HepG2 (cell line): ENCODE results near the gene JAK1. TPM values are rescaled to one million over a fixed set of nuclear protein-coding genes. Genes with fewer than 3 reads are reported as not detected.

Experiments
- ATRX ChIP-seq: sonication (generic); formaldehyde crosslinking; IDR thresholded peaks from 2 replicates; pipeline ENCODE4 v1.4.0; 2020; ENCODE audit warnings: missing genetic modification reagents, borderline replicate concordance
- BORCS8-MEF2B ChIP-seq: sonication (generic); formaldehyde crosslinking; IDR thresholded peaks from 2 replicates; pipeline ENCODE4 v1.8.0; 2022; ENCODE audit warnings: mild to moderate bottlenecking, missing genetic modification reagents
- CC2D1A ChIP-seq: sonication (generic); formaldehyde crosslinking; IDR thresholded peaks from 2 replicates; pipeline ENCODE4 v1.8.1; 2023; ENCODE audit warnings: mild to moderate bottlenecking, missing genetic modification reagents
- E2F1 ChIP-seq: sonication (generic); formaldehyde crosslinking; IDR thresholded peaks from 2 replicates; pipeline ENCODE4 v1.5.0; 2020; ENCODE audit warnings: missing genetic modification reagents
- ERF ChIP-seq: IDR thresholded peaks from 2 replicates; pipeline ENCODE4 v1.6.1; 2018; ENCODE audit warnings: missing biosample characterization, missing genetic modification reagents
- FOSL1 ChIP-seq: sonication (generic); formaldehyde crosslinking; IDR thresholded peaks from 2 replicates; pipeline ENCODE4 v1.9.0; 2021; ENCODE audit warnings: missing genetic modification reagents, borderline replicate concordance
- FOXA3 ChIP-seq: IDR thresholded peaks from 2 replicates; pipeline ENCODE4 v1.6.1; 2016; ENCODE audit warnings: missing genetic modification reagents, missing compliant biosample characterization
- FOXM1 ChIP-seq: sonication (generic); formaldehyde crosslinking; IDR thresholded peaks from 2 replicates; pipeline ENCODE4 v1.5.0; 2020; ENCODE audit warnings: missing genetic modification reagents
- MLX ChIP-seq: IDR thresholded peaks from 2 replicates; pipeline ENCODE4 v1.6.1; 2016
- NFE2L1 ChIP-seq: sonication (generic); formaldehyde crosslinking; IDR thresholded peaks from 2 replicates; pipeline ENCODE4 v1.4.0; 2020; ENCODE audit warnings: missing genetic modification reagents, mild to moderate bottlenecking, borderline replicate concordance
- POGZ ChIP-seq: sonication (generic); formaldehyde crosslinking; IDR thresholded peaks from 2 replicates; pipeline ENCODE4 v1.4.0; 2020; ENCODE audit warnings: mild to moderate bottlenecking, missing genetic modification reagents
- PPARG ChIP-seq: conservative IDR thresholded peaks from 2 replicates; pipeline ENCODE4 v1.6.1; 2016; ENCODE audit warnings: missing biosample characterization, missing genetic modification reagents
- SOX6 ChIP-seq, 2 experiments: fragments of 450-650 bp in 1 of 2; sonication (generic) in 1 of 2; formaldehyde crosslinking in 1 of 2; IDR thresholded peaks; 2 replicates each; pipeline versions ENCODE4 v1.4.0 to v1.6.1; 2017 to 2020; ENCODE audit warnings: antibody characterized with exemption in 1 of 2, mild to moderate bottlenecking in 1 of 2, missing genetic modification reagents in 1 of 2
- SP4 ChIP-seq: sonication (generic); formaldehyde crosslinking; IDR thresholded peaks from 2 replicates; pipeline ENCODE4 v1.8.1; 2023; ENCODE audit warnings: mild to moderate bottlenecking, missing genetic modification reagents
- ZNF629 ChIP-seq: sonication (generic); formaldehyde crosslinking; conservative IDR thresholded peaks from 2 replicates; pipeline ENCODE4 v1.5.0; 2020; ENCODE audit warnings: missing genetic modification reagents
- ZNF703 ChIP-seq: sonication (generic); formaldehyde crosslinking; IDR thresholded peaks from 2 replicates; pipeline ENCODE4 v1.5.1; 2020; ENCODE audit warnings: missing genetic modification reagents, mild to moderate bottlenecking, moderate library complexity, borderline replicate concordance
- ZNF724P ChIP-seq: sonication (generic); formaldehyde crosslinking; IDR thresholded peaks from 2 replicates; pipeline ENCODE4 v1.8.0; 2022; ENCODE audit warnings: missing genetic modification reagents, borderline replicate concordance
- polyA plus RNA-seq, 8 experiments: library from polyadenylated mRNA; depleted of rRNA in 3 of 8; stranded (reverse) in 7 of 8; unstranded in 1 of 8; fragments of >200 nt; fragmentation: Illumina TruSeq in 4 of 8; extraction: Trizol in 4 of 8; gene quantifications; 2 replicates each; pipeline versions ENCODE4 v1.2.1 to v1.2.3, GENCODE V29; 2011 to 2016; ENCODE audit warnings: low read depth in 4 of 8, missing spikeins in 1 of 8, mixed read lengths in 1 of 8; ENCODE audit not compliant: insufficient read depth in 1 of 8
- total RNA-seq, 5 experiments: library from RNA; depleted of rRNA; stranded (reverse); fragments of >200 nt; fragmentation: Illumina TruSeq; extraction: Trizol; gene quantifications; 2 replicates each; pipeline ENCODE4 v1.2.3, GENCODE V29; 2016; ENCODE audit warnings: low read depth in 1 of 5
- TF ChIP-seq, protein P1 (sequence below): sonication (generic); formaldehyde crosslinking; IDR thresholded peaks from 2 replicates; pipeline ENCODE4 v1.4.0; 2020; ENCODE audit warnings: missing genetic modification reagents
- TF ChIP-seq, protein P2 (sequence below): sonication (generic); formaldehyde crosslinking; IDR thresholded peaks from 2 replicates; pipeline ENCODE4 v1.4.0; 2020; ENCODE audit warnings: mild to moderate bottlenecking, low read depth, missing genetic modification reagents
- TF ChIP-seq, protein P3 (sequence below): sonication (generic); formaldehyde crosslinking; IDR thresholded peaks from 2 replicates; pipeline ENCODE4 v1.4.0; 2020; ENCODE audit warnings: missing genetic modification reagents
- TF ChIP-seq, protein P4 (sequence below): sonication (generic); formaldehyde crosslinking; IDR thresholded peaks from 2 replicates; pipeline ENCODE4 v1.4.0; 2020; ENCODE audit warnings: missing genetic modification reagents

Gene JAK1
- total and polyA plus RNA-seq, 2 of the 13 experiments (the other 11 are each of a cell fraction or from before 2014, with no cell fraction given) = 23.9 to 42.4 TPM

GRCh38 chr1:64906447-64906846, 59.9 kb downstream of the JAK1 start (continued):
- TF ChIP-seq E2F1 (CRISPR knock-in tag) (no peak), BORCS8-MEF2B (CRISPR knock-in tag) (no peak), FOSL1 (CRISPR knock-in tag) (peak; percentile 79; the same call in 1 of the 2 replicates), MLX (CRISPR knock-in tag) (no peak), FOXM1 (CRISPR knock-in tag) (no peak), POGZ (0 out of 2 replicates have a peak, but pooled peaks have one; percentile 37), ATRX (CRISPR knock-in tag) (no peak), FOXA3 (peak; percentile 89), SOX6 (IDR thresholded peaks at IDR 0.05) (no peak), SOX6 (CRISPR knock-in tag; IDR thresholded peaks at IDR 0.05) (peak; percentile 46; the same call in 1 of the 2 replicates), CC2D1A (CRISPR knock-in tag) (no peak), SP4 (CRISPR knock-in tag) (no peak), ZNF703 (no peak), ZNF629 (CRISPR knock-in tag) (no peak), ERF (CRISPR knock-in tag) (no peak), ZNF724P (CRISPR knock-in tag) (no peak), PPARG (CRISPR knock-in tag) (no peak), NFE2L1 (no peak)
- TF ChIP-seq, protein P1, sequence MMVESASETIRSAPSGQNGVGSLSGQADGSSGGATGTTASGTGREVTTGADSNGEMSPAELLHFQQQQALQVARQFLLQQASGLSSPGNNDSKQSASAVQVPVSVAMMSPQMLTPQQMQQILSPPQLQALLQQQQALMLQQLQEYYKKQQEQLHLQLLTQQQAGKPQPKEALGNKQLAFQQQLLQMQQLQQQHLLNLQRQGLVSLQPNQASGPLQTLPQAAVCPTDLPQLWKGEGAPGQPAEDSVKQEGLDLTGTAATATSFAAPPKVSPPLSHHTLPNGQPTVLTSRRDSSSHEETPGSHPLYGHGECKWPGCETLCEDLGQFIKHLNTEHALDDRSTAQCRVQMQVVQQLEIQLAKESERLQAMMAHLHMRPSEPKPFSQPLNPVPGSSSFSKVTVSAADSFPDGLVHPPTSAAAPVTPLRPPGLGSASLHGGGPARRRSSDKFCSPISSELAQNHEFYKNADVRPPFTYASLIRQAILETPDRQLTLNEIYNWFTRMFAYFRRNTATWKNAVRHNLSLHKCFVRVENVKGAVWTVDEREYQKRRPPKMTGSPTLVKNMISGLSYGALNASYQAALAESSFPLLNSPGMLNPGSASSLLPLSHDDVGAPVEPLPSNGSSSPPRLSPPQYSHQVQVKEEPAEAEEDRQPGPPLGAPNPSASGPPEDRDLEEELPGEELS = peak; percentile 53; the same call in 1 of the 2 replicates
- TF ChIP-seq, protein P2, sequence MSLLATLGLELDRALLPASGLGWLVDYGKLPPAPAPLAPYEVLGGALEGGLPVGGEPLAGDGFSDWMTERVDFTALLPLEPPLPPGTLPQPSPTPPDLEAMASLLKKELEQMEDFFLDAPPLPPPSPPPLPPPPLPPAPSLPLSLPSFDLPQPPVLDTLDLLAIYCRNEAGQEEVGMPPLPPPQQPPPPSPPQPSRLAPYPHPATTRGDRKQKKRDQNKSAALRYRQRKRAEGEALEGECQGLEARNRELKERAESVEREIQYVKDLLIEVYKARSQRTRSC = no peak
- TF ChIP-seq, protein P3, sequence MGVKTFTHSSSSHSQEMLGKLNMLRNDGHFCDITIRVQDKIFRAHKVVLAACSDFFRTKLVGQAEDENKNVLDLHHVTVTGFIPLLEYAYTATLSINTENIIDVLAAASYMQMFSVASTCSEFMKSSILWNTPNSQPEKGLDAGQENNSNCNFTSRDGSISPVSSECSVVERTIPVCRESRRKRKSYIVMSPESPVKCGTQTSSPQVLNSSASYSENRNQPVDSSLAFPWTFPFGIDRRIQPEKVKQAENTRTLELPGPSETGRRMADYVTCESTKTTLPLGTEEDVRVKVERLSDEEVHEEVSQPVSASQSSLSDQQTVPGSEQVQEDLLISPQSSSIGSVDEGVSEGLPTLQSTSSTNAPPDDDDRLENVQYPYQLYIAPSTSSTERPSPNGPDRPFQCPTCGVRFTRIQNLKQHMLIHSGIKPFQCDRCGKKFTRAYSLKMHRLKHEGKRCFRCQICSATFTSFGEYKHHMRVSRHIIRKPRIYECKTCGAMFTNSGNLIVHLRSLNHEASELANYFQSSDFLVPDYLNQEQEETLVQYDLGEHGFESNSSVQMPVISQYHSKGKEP (CRISPR knock-in tag) = no peak
- TF ChIP-seq, protein P4, sequence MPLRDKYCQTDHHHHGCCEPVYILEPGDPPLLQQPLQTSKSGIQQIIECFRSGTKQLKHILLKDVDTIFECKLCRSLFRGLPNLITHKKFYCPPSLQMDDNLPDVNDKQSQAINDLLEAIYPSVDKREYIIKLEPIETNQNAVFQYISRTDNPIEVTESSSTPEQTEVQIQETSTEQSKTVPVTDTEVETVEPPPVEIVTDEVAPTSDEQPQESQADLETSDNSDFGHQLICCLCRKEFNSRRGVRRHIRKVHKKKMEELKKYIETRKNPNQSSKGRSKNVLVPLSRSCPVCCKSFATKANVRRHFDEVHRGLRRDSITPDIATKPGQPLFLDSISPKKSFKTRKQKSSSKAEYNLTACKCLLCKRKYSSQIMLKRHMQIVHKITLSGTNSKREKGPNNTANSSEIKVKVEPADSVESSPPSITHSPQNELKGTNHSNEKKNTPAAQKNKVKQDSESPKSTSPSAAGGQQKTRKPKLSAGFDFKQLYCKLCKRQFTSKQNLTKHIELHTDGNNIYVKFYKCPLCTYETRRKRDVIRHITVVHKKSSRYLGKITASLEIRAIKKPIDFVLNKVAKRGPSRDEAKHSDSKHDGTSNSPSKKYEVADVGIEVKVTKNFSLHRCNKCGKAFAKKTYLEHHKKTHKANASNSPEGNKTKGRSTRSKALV = no peak
